GM12801 (cell line): Measurements from ENCODE around the gene FYB2.

ENCODE experiments used
- TF ChIP-seq, protein P1 (sequence below): IDR thresholded peaks from one replicate; pipeline ENCODE4 v1.5.1; 2011; ENCODE audit warnings: control low read depth; ENCODE audit not compliant: insufficient read length; ENCODE audit errors: extremely low read depth

Gene FYB2, protein sequence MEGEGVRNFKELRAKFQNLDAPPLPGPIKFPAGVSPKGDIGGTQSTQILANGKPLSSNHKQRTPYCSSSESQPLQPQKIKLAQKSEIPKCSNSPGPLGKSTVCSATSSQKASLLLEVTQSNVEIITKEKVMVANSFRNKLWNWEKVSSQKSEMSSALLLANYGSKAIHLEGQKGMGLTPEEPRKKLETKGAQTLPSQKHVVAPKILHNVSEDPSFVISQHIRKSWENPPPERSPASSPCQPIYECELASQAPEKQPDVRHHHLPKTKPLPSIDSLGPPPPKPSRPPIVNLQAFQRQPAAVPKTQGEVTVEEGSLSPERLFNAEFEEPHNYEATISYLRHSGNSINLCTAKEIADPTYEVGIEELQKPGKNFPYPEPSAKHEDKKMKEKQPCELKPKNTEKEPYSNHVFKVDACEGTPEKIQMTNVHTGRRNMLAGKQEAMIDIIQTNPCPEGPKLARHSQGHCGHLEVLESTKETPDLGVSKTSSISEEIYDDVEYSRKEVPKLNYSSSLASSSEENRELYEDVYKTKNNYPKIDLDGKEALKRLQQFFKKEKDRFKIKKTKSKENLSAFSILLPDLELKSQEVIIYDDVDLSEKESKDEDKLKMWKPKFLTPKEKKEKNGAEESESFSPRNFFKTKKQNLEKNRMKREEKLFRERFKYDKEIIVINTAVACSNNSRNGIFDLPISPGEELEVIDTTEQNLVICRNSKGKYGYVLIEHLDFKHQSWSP

DNA sequence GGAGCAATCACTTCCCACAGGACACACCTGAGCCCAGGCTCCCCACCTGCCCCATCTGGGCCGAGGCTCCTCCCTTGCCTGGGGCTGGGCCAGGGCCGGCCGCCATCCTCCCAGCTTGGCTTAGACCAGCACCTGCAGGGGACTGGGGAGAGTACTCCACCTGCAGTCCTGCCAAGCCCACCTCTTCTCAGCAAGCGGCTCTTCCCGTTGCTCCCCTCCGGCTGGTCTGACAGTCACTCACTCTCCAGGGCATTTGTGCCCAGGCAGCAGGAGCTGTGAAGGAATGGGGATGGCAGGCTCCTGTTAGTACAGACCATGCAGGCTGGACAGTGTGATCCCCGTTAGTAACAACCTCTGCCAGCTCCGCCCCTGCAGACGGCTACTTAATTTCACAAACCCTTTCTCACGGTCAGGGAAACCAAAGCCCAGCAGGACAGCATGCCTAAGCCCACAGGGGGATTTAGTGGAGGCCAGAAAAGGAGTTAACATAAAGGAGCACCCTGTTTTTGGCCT is at the start of gene FYB2:
FYB2 (minus strand) TSS at position 18 of the 513 bp plus-strand sequence. CDS start 114 bp downstream, outside the sequence.
- TF ChIP-seq, protein P1, sequence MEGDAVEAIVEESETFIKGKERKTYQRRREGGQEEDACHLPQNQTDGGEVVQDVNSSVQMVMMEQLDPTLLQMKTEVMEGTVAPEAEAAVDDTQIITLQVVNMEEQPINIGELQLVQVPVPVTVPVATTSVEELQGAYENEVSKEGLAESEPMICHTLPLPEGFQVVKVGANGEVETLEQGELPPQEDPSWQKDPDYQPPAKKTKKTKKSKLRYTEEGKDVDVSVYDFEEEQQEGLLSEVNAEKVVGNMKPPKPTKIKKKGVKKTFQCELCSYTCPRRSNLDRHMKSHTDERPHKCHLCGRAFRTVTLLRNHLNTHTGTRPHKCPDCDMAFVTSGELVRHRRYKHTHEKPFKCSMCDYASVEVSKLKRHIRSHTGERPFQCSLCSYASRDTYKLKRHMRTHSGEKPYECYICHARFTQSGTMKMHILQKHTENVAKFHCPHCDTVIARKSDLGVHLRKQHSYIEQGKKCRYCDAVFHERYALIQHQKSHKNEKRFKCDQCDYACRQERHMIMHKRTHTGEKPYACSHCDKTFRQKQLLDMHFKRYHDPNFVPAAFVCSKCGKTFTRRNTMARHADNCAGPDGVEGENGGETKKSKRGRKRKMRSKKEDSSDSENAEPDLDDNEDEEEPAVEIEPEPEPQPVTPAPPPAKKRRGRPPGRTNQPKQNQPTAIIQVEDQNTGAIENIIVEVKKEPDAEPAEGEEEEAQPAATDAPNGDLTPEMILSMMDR = no peak

DNA sequence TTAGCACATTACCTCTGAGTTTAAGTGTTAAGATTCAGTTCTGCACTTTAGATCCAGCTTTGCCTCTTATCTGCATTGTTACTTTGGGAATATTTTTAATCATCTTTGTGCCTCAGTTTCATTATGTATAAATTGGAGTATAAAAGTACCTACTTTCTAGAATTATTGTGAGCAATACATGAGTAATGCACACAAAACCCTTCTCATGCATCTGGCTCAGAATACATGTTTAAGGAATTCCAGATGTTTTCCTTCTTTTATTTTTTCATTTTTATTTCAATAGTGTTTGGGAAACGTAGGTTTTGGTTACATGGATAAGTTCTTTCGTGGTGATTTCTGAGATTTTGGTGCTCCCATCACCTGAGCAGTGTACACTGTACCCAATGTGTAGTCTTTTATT is 49.6 kb upstream of the FYB2 start:
- TF ChIP-seq, protein P1 = no peak

DNA sequence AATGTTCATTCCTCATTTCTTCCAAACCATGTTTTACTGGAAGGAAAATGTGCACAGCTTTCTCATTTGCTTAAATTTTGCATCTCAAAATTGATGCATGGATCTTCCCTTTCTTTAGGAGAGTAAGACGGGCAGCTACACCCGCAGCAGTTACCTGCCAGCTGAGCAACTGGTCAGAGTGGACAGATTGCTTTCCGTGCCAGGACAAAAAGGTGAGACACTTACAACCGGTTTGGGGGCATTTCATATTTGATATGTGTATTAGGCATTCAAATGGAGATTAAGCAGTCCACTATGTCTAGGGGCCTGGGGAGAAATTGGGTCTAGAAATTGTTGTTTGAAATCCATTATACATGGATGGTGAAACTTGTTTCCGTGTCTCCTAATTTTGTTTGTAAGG is 48.3 kb upstream of the FYB2 start:
- TF ChIP-seq, protein P1 = no peak

DNA sequence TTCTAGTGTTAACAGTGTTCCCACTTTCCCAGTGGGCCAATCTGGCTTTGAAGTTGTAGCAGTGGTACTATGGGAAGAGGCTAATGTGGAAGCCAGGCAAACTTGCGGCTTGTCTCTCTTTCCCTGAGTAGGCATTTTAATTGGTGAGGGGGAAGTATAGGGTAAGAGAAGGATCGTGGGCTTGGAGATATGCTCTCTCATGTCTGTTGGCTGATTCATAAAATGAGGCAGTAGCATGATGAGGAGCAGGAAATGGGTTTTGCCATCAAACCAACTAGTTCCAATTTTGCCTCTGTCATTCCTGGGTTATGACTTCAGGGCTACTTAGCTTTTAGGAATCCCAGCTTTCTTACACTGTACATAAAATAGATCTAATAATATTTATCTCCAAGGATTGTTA is 47.5 kb upstream of the FYB2 start:
- TF ChIP-seq, protein P1 = no peak

DNA sequence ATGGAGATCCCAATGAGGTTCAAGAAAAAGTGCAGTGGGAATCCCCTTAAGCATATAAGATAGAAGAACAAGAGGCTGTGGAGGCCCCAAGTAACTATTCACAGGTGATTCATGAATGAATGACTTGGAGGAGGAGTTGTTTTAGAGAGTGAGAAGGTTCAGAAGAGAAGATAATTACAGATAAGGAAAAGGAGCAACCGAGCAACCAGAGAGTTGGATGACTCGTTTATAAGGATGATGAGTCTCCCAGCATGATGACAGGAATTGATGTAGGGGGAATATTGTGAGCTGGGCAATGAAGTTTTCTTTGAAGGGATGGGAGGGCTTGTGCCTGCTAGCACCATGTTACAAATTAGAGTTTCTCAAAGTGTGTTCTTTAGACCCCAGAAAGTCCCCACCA is 45.2 kb upstream of the FYB2 start:
- TF ChIP-seq, protein P1 = no peak

DNA sequence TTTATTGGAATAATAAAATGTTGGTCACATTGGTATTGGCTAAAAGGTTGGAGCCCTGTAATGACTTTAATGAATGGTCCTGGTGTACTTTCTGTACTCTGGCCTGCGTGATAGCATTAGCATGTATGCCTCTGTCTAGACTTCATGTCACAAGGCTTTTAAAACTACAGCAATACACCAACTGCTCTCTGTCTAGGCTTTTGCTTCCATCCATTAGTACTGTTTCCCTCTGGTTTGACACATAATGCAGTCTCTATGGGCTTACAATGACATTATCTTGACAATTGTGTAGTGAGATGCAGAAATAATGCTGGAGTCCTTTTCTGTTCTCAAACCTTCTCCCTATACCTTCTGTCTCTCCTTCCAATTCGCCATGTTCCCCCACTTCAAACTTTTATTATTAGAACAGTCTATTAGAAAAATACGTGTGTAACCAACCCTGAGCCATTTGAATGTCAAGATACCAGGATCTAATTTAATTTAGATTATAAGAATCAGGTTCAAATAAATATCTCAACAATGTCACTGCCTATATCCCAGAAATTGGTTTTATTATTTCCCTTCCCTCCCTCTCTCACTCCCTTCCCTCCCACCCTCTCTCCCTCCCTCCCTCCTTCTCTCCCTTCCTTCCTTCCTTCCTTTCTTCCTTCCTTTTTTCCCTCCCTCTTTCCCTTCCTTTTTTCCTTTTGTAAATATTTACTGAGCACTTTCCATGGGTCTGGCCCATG is 44.2 kb upstream of the FYB2 start:
- TF ChIP-seq, protein P1 = no peak

DNA sequence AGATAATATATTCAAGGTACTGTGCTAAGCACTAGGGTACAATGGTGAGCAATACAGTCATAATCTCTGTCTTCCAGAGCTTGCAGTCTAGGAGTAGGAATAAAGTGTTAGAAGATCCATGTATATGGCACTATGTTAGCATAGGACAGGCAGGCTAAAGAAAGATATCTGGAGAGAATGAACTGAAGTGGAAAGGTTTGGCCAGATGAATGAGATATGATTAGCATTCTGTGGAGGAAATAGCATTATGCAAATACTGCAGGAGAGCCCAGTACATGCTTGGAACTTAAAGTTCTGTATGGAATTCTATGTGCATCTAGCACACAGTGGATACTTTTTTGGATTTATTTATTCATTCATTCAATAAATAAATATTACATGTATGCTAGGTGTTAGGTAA is 40.1 kb upstream of the FYB2 start:
- TF ChIP-seq, protein P1 = no peak
